HL-60 (cell line): ENCODE measurements around the gene FSIP1.

Experiments
- DNase-seq, 2 experiments: peaks; one replicate each; pipeline ENCODE4 v3.0.0-alpha.2; 2010 to 2020; ENCODE audit warnings: low read depth in 1 of 2, low spot score in 1 of 2
- H3K27ac ChIP-seq: fragments of 250-450 bp; sonication (Bioruptor Pico); replicated peaks from 2 replicates; pipeline ENCODE4 v1.5.1; 2020; ENCODE audit warnings: mild to moderate bottlenecking, moderate library complexity
- H3K27me3 ChIP-seq: fragments of 250-450 bp; sonication (Bioruptor Pico); 2 replicates; pipeline ENCODE4 v1.5.1; 2021; ENCODE audit warnings: mild to moderate bottlenecking, moderate library complexity; ENCODE audit not compliant: insufficient read depth, poor library complexity, severe bottlenecking
- H3K4me3 ChIP-seq: replicated peaks from 2 replicates; pipeline ENCODE4 v1.5.1; 2011; ENCODE audit warnings: mild to moderate bottlenecking, control low read depth, low read length; ENCODE audit not compliant: insufficient read depth
- CTCF ChIP-seq: IDR thresholded peaks from one replicate; pipeline ENCODE4 v1.5.1; 2011; ENCODE audit warnings: low read length, control low read depth, inconsistent platforms; ENCODE audit not compliant: insufficient read depth
- GABPA ChIP-seq: IDR thresholded peaks from 2 replicates; pipeline ENCODE4 v1.6.1; 2012; ENCODE audit warnings: low read depth
- POLR2AphosphoS5 ChIP-seq: IDR thresholded peaks from 2 replicates; pipeline ENCODE4 v1.6.1; 2012; ENCODE audit warnings: low read depth
- REST ChIP-seq: IDR thresholded peaks from 2 replicates; pipeline ENCODE4 v1.6.1; 2012; ENCODE audit warnings: low read depth; ENCODE audit not compliant: insufficient replicate concordance
- SPI1 ChIP-seq: IDR thresholded peaks from 2 replicates; pipeline ENCODE4 v1.6.1; 2012; ENCODE audit warnings: low read depth, mild to moderate bottlenecking, borderline replicate concordance

FSIP1 gene

GRCh38 chr15:39667382-39668127, 115.1 kb downstream of the FSIP1 start:
- Histone ChIP-seq H3K4me3 (no peak overlapping the region), H3K27ac (no peak overlapping the region), H3K27me3 (no peaks in the 10 kb centered on the region)
- no peak for DNase-seq
- TF ChIP-seq SPI1: no peak
- TF ChIP-seq CTCF: no peak
- no peak for TF ChIP-seq POLR2AphosphoS5
- no peak for TF ChIP-seq GABPA
- TF ChIP-seq REST: no peak

- no peak for TF ChIP-seq REST
- no peak for TF ChIP-seq POLR2AphosphoS5
- TF ChIP-seq SPI1: no peak
- TF ChIP-seq GABPA: no peak
- no peak for TF ChIP-seq CTCF
Measured at GRCh38 chr15:39666677-39667076, 116.0 kb downstream of the FSIP1 start.

GRCh38 chr15:39665629-39666250, 116.9 kb downstream of the FSIP1 start:
- DNase-seq: no peak
- H3K27me3 ChIP-seq: no peaks in the 10 kb centered on the region
- TF ChIP-seq SPI1 (no peak), GABPA (no peak), REST (no peak), CTCF (no peak), POLR2AphosphoS5 (no peak)
- no peak overlapping the region for H3K4me3 ChIP-seq
- H3K27ac ChIP-seq: no peak overlapping the region

More at GRCh38 chr15:39666677-39667076, 116.0 kb downstream of the FSIP1 start:
- H3K4me3 ChIP-seq: no peak overlapping the region
- no peak for DNase-seq
- no peak overlapping the region for H3K27ac ChIP-seq
- no peaks in the 10 kb centered on the region for H3K27me3 ChIP-seq
